Dedifferentiated amniotic fluid mesenchymal stem cell (primary cell): ENCODE measurements around the gene ARL6IP1.
"Not testable (repeated sequence)": the region's sequence is repeated elsewhere in the genome, so short reads cannot be mapped to it uniquely, and the experiment has no call there.

Source experiments
- DNase-seq: peaks from one replicate; pipeline ENCODE4 v3.0.0-alpha.2; 2016; ENCODE audit errors: extremely low spot score

The ARL6IP1 gene

DNA sequence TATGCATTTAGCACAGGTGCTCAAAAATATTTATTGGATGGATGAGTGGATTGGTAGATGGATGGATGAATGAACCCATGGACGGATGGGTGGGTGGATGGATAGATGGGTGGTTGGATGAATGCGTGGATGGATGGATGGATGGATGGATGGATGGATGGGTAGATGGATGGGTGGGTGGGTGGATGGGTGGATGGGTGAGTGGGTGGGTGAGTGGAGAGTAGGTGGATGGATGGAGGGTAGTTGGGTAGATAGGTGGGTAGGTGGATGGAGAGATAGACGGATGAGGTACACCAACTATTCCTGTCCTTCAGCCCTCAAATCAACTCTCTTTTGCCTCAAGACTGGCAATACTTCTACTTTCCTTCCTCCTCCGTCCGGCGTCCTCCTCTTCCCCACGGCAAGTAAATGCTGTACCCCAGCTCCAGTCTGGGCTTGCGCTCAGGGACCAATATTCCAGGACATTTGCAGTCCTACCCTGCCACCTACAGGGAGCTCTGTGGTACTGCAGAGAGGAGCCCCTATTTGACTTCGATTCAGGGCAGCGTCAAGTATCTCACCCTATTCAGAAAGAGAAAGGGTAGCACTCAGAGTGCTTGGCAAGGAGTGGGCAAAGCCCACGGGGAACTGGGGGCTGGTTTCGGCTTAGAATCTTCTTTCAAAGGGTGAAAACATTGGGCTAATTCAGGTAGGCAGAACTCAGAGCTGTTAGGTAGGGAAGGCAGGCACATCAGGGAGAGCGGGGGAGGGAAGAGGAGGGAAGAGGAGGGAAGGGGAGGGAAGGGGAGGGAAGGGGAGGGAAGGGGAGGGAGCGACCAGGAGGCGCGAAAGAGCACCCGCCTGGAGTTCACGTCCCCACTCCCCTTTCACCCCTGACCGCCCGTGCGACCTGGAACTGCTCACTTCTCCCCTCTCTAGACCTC lies 41.5 kb downstream of the ARL6IP1 start:
- not testable (repeated sequence) for DNase-seq

DNA sequence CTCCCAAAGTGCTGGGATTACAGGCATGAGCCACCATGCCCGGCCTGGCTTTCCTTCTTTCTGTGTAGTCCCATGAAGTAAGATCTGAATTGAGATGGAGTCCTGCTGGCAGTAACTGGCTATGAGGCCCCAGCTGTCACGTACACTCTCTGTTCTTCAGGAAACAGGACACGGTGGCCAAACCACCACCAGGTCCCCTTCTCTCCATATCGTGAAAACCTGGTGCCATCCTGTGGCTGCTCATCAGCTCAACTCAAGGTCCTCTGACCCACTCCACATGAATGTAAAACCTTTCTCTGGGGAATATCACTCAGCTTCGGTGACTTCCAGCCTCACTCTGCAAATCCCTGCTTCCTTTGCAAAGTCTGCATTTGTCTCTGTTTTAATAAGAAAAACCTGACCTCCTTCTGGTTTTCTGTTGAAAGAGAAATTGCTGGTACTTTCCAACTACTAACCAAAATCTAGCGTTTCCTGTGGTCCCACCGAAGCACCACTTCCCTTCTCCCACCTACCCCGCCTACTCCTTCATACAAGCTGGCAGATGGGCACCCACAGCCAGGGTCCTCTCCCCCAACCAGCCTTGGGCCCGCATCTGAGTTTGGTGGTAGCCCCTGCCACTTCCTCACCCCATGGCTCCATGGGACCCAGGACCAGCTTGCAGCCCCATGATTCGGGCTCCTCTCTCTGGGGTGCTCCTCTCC lies 43.2 kb downstream of the ARL6IP1 start:
- DNase-seq = not testable (repeated sequence)

DNA sequence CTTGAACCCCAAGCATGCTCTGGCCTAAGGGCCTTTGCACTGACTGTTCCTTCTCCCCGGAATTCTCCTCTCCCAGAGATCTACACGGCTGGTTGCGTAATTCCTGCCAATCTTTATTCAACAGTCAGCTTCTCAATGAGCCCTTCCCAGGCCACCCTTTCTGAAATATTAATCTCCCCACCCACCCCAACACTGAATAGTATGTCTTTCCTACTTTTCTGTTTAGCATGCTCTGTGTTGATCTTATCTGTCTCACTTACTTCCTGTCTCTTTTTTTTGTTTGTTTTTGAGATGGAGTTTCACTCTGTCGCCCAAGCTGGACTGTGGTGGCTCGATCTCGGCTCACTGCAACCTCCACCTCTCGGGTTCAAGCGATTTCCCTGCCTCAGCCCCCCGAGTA lies 44.7 kb downstream of the ARL6IP1 start:
- not testable (repeated sequence) for DNase-seq

DNA sequence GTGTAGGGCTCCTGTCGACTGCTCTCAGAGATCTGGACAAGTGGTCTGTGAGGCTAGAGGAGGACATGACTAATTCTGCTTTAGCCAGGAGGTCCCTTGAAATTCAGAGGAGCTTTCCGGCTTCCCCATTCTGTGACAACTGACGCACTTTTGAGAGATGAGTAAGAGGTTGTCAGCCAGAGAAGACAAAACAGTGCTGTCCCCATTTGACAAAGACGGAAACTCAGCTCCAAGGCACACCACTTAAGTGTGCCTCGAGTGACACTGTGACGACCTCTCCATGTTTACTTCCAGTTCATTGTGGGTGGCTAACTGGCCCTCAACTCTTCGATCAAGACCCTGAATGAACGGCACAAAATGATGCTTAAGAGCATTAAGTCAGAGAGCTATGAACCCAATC lies 58.5 kb downstream of the ARL6IP1 start:
- not testable (repeated sequence) for DNase-seq
